Heart left ventricle (tissue), 13 donors: Measurements from ENCODE around the gene NEURL4.

Source experiments
- POLR2A ChIP-seq, 2 donors: fragments of 450-650 bp; IDR thresholded peaks; one replicate each; pipeline ENCODE4 v1.6.1; 2017; ENCODE audit warnings: antibody characterized with exemption in 2 of 2, mild to moderate bottlenecking in 2 of 2, moderate library complexity in 2 of 2
- TF ChIP-seq, protein P1 (sequence below), 12 donors: fragments of 200-600 bp; sonication (generic) in 4 of 12; IDR thresholded peaks; one replicate each; pipeline versions ENCODE4 v1.5.0 to v1.8.0; 2018 to 2022; ENCODE audit warnings: antibody characterized with exemption in 12 of 12, mild to moderate bottlenecking in 5 of 12
- donor health status: ischemic (EF 13 %, LVEDD 7.1; RV severe dilation, severe dysfunction).
- donor health status: DM: no; HTN: yes; CAD: no.
- donor health status: DM: no; HTN: no; CAD: no.
- donor health status: ischemic (EF 25% LVEDD 6.9; RV normal size, moderate dysfunction).
- donor health status: ischemic (EF 25% LVEDD 5.7; RV mildly dilated, moderate dysfunction).
- donor health status: ischemic (EF 35%, LVEDD 5.7; RV mildly dilated, moderate dysfunction).
- donor health status: nonischemic (EF 11% LVEDD 7.7; RV severe dilation, severe dysfunction).
- donor health status: DM: yes; HTN: yes; CAD: no.
- donor health status: PGD.
- donor health status: ischemic (EF 29% LVEDD 5.4; RV normal size, mild dysfunction).
- donor health status: nonischemic (EF 23%, LVEDD 6.1; RV moderate dilation, normal function).

GRCh38 chr17:7313088-7313889 is 15.8 kb downstream of the NEURL4 start:
- TF ChIP-seq POLR2A (IDR thresholded peaks at IDR 0.05), result no peak
- TF ChIP-seq, protein P1, sequence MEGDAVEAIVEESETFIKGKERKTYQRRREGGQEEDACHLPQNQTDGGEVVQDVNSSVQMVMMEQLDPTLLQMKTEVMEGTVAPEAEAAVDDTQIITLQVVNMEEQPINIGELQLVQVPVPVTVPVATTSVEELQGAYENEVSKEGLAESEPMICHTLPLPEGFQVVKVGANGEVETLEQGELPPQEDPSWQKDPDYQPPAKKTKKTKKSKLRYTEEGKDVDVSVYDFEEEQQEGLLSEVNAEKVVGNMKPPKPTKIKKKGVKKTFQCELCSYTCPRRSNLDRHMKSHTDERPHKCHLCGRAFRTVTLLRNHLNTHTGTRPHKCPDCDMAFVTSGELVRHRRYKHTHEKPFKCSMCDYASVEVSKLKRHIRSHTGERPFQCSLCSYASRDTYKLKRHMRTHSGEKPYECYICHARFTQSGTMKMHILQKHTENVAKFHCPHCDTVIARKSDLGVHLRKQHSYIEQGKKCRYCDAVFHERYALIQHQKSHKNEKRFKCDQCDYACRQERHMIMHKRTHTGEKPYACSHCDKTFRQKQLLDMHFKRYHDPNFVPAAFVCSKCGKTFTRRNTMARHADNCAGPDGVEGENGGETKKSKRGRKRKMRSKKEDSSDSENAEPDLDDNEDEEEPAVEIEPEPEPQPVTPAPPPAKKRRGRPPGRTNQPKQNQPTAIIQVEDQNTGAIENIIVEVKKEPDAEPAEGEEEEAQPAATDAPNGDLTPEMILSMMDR (IDR thresholded peaks at IDR 0.05), result peak in 2 of 12 donors; percentile 11 to 15
